Thyroid gland (tissue), 4 donors: Measurements from ENCODE around the gene TMEM107. TPM values are rescaled to one million over a fixed set of nuclear protein-coding genes. Genes with fewer than 3 reads are reported as not detected.
A peak's percentile ranks its signal among the peaks of the same experiment; 100 is the strongest.

ENCODE experiments used
- DNase-seq, 2 donors: peaks; one replicate each; pipeline ENCODE4 v3.0.0-alpha.2; 2019
- H3K27ac ChIP-seq, 3 donors: fragments of 200-600 bp; sonication (generic); 1 replicate in 2 of 3; 2 replicates in 1 of 3; pipeline ENCODE4 v1.5.1; 2016 to 2019; ENCODE audit warnings: mild to moderate bottlenecking in 1 of 3, moderate library complexity in 1 of 3
- H3K27me3 ChIP-seq: fragments of 200-600 bp; sonication (generic); one replicate; pipeline ENCODE4 v1.5.1; 2019
- H3K36me3 ChIP-seq, 2 donors: fragments of 200-600 bp; sonication (generic); one replicate each; pipeline ENCODE4 v1.5.1; 2016 to 2019
- H3K4me1 ChIP-seq, 2 donors: fragments of 200-600 bp; sonication (generic); one replicate each; pipeline ENCODE4 v1.5.1; 2017 to 2019
- H3K4me3 ChIP-seq, 3 donors: fragments of 200-600 bp; sonication (generic); replicated peaks in 1 of 3; 1 replicate in 2 of 3; 2 replicates in 1 of 3; pipeline ENCODE4 v1.5.1; 2016; ENCODE audit warnings: mild to moderate bottlenecking in 1 of 3
- H3K9me3 ChIP-seq: fragments of 200-600 bp; sonication (generic); one replicate; pipeline ENCODE4 v1.5.1; 2017
- CTCF ChIP-seq, 6 experiments: fragments of 200-600 bp in 3 of 6; fragments of 450-650 bp in 3 of 6; sonication (generic) in 3 of 6; IDR thresholded peaks; one replicate each; pipeline ENCODE4 v1.5.1; 2016 to 2019; ENCODE audit warnings: antibody characterized with exemption in 6 of 6, mild to moderate bottlenecking in 2 of 6, inconsistent platforms in 1 of 6, moderate library complexity in 1 of 6
- POLR2A ChIP-seq, 2 donors: fragments of 450-650 bp; IDR thresholded peaks; one replicate each; pipeline ENCODE4 v1.6.1; 2017; ENCODE audit warnings: antibody characterized with exemption in 2 of 2, mild to moderate bottlenecking in 2 of 2, moderate library complexity in 1 of 2
- WGBS, 2 donors: methylation state at CpG; one replicate each; pipeline ENCODE4 v1.1.5; 2017; 5-methylcytosine and 5-hydroxymethylcytosine counted together
- intact Hi-C: fragments of 100-400 bp; cut with DNase I; formaldehyde crosslinking; loops from one replicate; pipeline ENCODE4 v1.15.1; 2023
- total RNA-seq, 4 donors: library from RNA; depleted of rRNA; stranded (reverse); fragments of >200 nt; gene quantifications; one replicate each; pipeline ENCODE4 v1.2.3, GENCODE V29; 2016

The TMEM107 gene
- total RNA-seq, 4 donors from 2014 or later, result 19.7 to 34.7 (median 32.2) TPM

- Histone ChIP-seq H3K27ac (peak overlapping the region; percentile 98 to 100 (median 100)), H3K4me1 (peaks cover 31 to 39% of the 10 kb centered on the region in 2 donors), H3K27me3 (no peaks in the 10 kb centered on the region), H3K9me3 (no peaks in the 10 kb centered on the region), H3K36me3 (peaks cover 0 to 13% of the 10 kb centered on the region in 2 donors), H3K4me3 (no peak overlapping the region)
- TF ChIP-seq CTCF (IDR thresholded peaks at IDR 0.05) (no peak), POLR2A (IDR thresholded peaks at IDR 0.05) (peak in 1 of 2 donors; percentile 24)
- intact Hi-C loops, result no loop called here
- peak; percentile 80 to 82 for DNase-seq
- 25 to 28% methylated on average over 12 to 13 of the region's 13 CpGs for WGBS, 2 donors
These were observed 12.0 kb downstream of the TMEM107 start for GRCh38 chr17:8163978-8164814.

- 11 to 17% methylated on average over 22 to 25 of the region's 55 CpGs for whole genome bisulfite sequencing, 2 donors
- TF ChIP-seq POLR2A (IDR thresholded peaks at IDR 0.05) (no peak), CTCF (IDR thresholded peaks at IDR 0.05) (no peak)
- H3K27ac ChIP-seq, result peak overlapping the region; percentile 98 to 100 (median 100)
- peaks cover 31 to 48% of the 10 kb centered on the region in 2 donors for H3K4me1 ChIP-seq
- intact Hi-C loops, result no loop called here
- H3K9me3 ChIP-seq, result no peaks in the 10 kb centered on the region
- peaks cover 0 to 13% of the 10 kb centered on the region in 2 donors for H3K36me3 ChIP-seq
- peak overlapping the region in 1 of 3 donors; percentile 99 for H3K4me3 ChIP-seq
- DNase-seq, result peak in 1 of 2 donors; percentile 49
- H3K27me3 ChIP-seq, result no peaks in the 10 kb centered on the region
These were observed 12.9 kb downstream of the TMEM107 start for GRCh38 chr17:8162997-8163977.

- DNase-seq, result peak; percentile 81 to 86
- intact Hi-C loops, result no loop called here
- Histone ChIP-seq H3K4me3 (peak within 1 kb of the TSS; percentile 98 to 99 (median 99)), H3K9me3 (no peaks in the 10 kb centered on the region), H3K4me1 (peaks cover 31 to 57% of the 10 kb centered on the region in 2 donors), H3K36me3 (peaks cover 0 to 13% of the 10 kb centered on the region in 2 donors), H3K27me3 (no peaks in the 10 kb centered on the region), H3K27ac (peak within 1 kb of the TSS; percentile 98 to 100 (median 100))
- TF ChIP-seq CTCF (IDR thresholded peaks at IDR 0.05) (peak in 1 of 6 experiments; percentile 8), POLR2A (IDR thresholded peaks at IDR 0.05) (peak; percentile 67 to 92)
- WGBS, 2 donors, result 0% methylated on average over 1 to 7 of the region's 75 CpGs
These were observed 13.8 kb downstream of the TMEM107 start, which contains the start of gene VAMP2 for GRCh38 chr17:8162233-8162996. Gene VAMP2, minus strand, starts transcription at chr17:8162948. Its CDS starts 69 bp downstream, at chr17:8162879.

GRCh38 chr17:8161289-8162232, 14.6 kb downstream of the TMEM107 start:
- H3K4me3 ChIP-seq, result peak overlapping the region; percentile 98 to 99 (median 99)
- no peaks in the 10 kb centered on the region for H3K27me3 ChIP-seq
- intact Hi-C loops, result no loop called here
- WGBS, 2 donors, result 53 to 68% methylated on average over 17 of the region's 19 CpGs
- DNase-seq, result no peak
- no peaks in the 10 kb centered on the region for H3K9me3 ChIP-seq
- TF ChIP-seq POLR2A (IDR thresholded peaks at IDR 0.05) (no peak), CTCF (IDR thresholded peaks at IDR 0.05) (no peak)
- peak overlapping the region; percentile 98 to 100 (median 100) for H3K27ac ChIP-seq
- H3K36me3 ChIP-seq, result peaks cover 0 to 13% of the 10 kb centered on the region in 2 donors
- peaks cover 35 to 64% of the 10 kb centered on the region in 2 donors for H3K4me1 ChIP-seq
